HepG2 (cell line): Measurements from ENCODE around the gene TM9SF2.

Experiments
- JUN ChIP-seq: sonication (generic); formaldehyde crosslinking; IDR thresholded peaks from 2 replicates; pipeline ENCODE4 v1.4.0; 2020; ENCODE audit warnings: mild to moderate bottlenecking, missing genetic modification reagents
- SP4 ChIP-seq: sonication (generic); formaldehyde crosslinking; IDR thresholded peaks from 2 replicates; pipeline ENCODE4 v1.8.1; 2023; ENCODE audit warnings: mild to moderate bottlenecking, missing genetic modification reagents
- ZNF10 ChIP-seq: sonication (generic); formaldehyde crosslinking; IDR thresholded peaks from 2 replicates; pipeline ENCODE4 v1.4.0; 2020; ENCODE audit warnings: mild to moderate bottlenecking, low read depth, missing genetic modification reagents, borderline replicate concordance
- TF ChIP-seq, protein P1 (sequence below): sonication (generic); formaldehyde crosslinking; IDR thresholded peaks from 2 replicates; pipeline ENCODE4 v1.5.0; 2020; ENCODE audit warnings: mild to moderate bottlenecking, missing genetic modification reagents, moderate library complexity
- TF ChIP-seq, protein P2 (sequence below): sonication (generic); formaldehyde crosslinking; conservative IDR thresholded peaks from 2 replicates; pipeline ENCODE4 v1.4.0; 2020; ENCODE audit warnings: missing genetic modification reagents

DNA sequence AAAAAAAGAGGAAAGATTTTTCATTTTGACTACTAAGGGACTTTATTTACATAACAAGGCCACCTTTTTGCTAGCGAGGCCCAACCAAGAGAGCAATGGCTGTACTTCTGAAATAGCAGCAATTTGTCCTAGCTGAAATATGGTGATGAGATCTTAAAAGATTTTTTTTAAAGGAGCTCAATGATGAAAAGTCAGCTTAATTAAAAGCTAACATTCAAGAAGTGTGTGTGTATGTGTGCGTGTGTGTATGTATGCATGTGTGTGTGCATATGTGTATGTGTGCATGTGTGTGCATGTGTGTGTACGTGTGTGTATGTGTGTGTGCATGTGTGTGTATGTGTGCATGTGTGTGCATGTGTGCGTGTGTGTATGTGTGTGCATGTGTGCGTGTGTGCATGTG lies 24.6 kb upstream of the TM9SF2 start:
- TF ChIP-seq ZNF10 (CRISPR knock-in tag), result no peak
- TF ChIP-seq, protein P1, sequence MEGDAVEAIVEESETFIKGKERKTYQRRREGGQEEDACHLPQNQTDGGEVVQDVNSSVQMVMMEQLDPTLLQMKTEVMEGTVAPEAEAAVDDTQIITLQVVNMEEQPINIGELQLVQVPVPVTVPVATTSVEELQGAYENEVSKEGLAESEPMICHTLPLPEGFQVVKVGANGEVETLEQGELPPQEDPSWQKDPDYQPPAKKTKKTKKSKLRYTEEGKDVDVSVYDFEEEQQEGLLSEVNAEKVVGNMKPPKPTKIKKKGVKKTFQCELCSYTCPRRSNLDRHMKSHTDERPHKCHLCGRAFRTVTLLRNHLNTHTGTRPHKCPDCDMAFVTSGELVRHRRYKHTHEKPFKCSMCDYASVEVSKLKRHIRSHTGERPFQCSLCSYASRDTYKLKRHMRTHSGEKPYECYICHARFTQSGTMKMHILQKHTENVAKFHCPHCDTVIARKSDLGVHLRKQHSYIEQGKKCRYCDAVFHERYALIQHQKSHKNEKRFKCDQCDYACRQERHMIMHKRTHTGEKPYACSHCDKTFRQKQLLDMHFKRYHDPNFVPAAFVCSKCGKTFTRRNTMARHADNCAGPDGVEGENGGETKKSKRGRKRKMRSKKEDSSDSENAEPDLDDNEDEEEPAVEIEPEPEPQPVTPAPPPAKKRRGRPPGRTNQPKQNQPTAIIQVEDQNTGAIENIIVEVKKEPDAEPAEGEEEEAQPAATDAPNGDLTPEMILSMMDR, result no peak
- no peak for TF ChIP-seq SP4 (CRISPR knock-in tag)
- TF ChIP-seq JUN (CRISPR knock-in tag), result no peak
- TF ChIP-seq, protein P2, sequence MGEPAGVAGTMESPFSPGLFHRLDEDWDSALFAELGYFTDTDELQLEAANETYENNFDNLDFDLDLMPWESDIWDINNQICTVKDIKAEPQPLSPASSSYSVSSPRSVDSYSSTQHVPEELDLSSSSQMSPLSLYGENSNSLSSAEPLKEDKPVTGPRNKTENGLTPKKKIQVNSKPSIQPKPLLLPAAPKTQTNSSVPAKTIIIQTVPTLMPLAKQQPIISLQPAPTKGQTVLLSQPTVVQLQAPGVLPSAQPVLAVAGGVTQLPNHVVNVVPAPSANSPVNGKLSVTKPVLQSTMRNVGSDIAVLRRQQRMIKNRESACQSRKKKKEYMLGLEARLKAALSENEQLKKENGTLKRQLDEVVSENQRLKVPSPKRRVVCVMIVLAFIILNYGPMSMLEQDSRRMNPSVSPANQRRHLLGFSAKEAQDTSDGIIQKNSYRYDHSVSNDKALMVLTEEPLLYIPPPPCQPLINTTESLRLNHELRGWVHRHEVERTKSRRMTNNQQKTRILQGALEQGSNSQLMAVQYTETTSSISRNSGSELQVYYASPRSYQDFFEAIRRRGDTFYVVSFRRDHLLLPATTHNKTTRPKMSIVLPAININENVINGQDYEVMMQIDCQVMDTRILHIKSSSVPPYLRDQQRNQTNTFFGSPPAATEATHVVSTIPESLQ (CRISPR knock-in tag), result no peak
